ENCODE results near the gene TUBGCP4.

- TF ChIP-seq CTCF (conservative IDR thresholded peaks at IDR 0.05; ENCODE audit: low read depth, low read length) (no peak), MXI1 (IDR thresholded peaks at IDR 0.05; ENCODE audit: borderline replicate concordance, low read depth, low read length) (no peak), MAFK (IDR thresholded peaks at IDR 0.05; ENCODE audit: low read depth, low read length) (peak; percentile 67)
Observed at GRCh38 chr15:43423793-43424192, 52.9 kb downstream of the TUBGCP4 start.
